ENCODE measurements around the gene RAB40C. TPM values are rescaled to one million over a fixed set of nuclear protein-coding genes. Genes with fewer than 3 reads are reported as not detected.
A peak's percentile ranks its signal among the peaks of the same experiment; 100 is the strongest.

RAB40C gene
- total RNA-seq, 3 donors from 2014 or later = 17.6 to 29.1 (median 20.6) TPM

GRCh38 chr16:647173-647902 lies 57.5 kb downstream of the RAB40C start:
- intact Hi-C loops (cut with DNase I; ENCODE audit: low total_unique reads) = no loop called here
- DNase-seq (ENCODE audit: low spot score in 2 of 2) = no peak
- peak overlapping the region; percentile 89 to 94 for H3K27ac ChIP-seq
- no peaks in the 10 kb centered on the region for H3K9me3 ChIP-seq
- H3K4me1 ChIP-seq = peaks cover 12 to 39% of the 10 kb centered on the region in 2 donors
- no peak for TF ChIP-seq POLR2AphosphoS5 (IDR thresholded peaks at IDR 0.05)
- TF ChIP-seq POLR2A (IDR thresholded peaks at IDR 0.05) = no peak
- no peak for TF ChIP-seq CTCF (IDR thresholded peaks at IDR 0.05)
- no peaks in the 10 kb centered on the region for H3K36me3 ChIP-seq
- peak overlapping the region in 1 of 3 donors; percentile 80 for H3K4me3 ChIP-seq
- no peaks in the 10 kb centered on the region for H3K27me3 ChIP-seq

- TF ChIP-seq POLR2A (IDR thresholded peaks at IDR 0.05) (no peak), CTCF (IDR thresholded peaks at IDR 0.05) (peak in 2 of 3 donors; percentile 17 to 32)
- Histone ChIP-seq H3K4me1 (peaks cover 12 to 33% of the 10 kb centered on the region in 2 donors), H3K27ac (peak overlapping the region; percentile 89 to 94), H3K36me3 (no peaks in the 10 kb centered on the region), H3K9me3 (no peaks in the 10 kb centered on the region), H3K27me3 (no peaks in the 10 kb centered on the region), H3K4me3 (peak overlapping the region; percentile 68 to 85 (median 80))
- DNase-seq (ENCODE audit: low spot score in 2 of 2) = no peak
- intact Hi-C loops (cut with DNase I; ENCODE audit: low total_unique reads) = no loop called here
These were observed 58.4 kb downstream of the RAB40C start for GRCh38 chr16:648071-648780.

GRCh38 chr16:648781-649589 lies 59.1 kb downstream of the RAB40C start, which contains the start of gene WDR90:
Gene WDR90 (plus strand): TSS chr16:649365. CDS start chr16:649417, 52 bp downstream.
- peak; percentile 85 to 91 for DNase-seq (ENCODE audit: low spot score in 2 of 2)
- no peaks in the 10 kb centered on the region for H3K9me3 ChIP-seq
- no peaks in the 10 kb centered on the region for H3K27me3 ChIP-seq
- H3K36me3 ChIP-seq = no peaks in the 10 kb centered on the region
- peak within 1 kb of the TSS; percentile 89 to 94 for H3K27ac ChIP-seq
- TF ChIP-seq POLR2A (IDR thresholded peaks at IDR 0.05) = peak; percentile 34
- TF ChIP-seq CTCF (IDR thresholded peaks at IDR 0.05) = no peak
- TF ChIP-seq POLR2AphosphoS5 (IDR thresholded peaks at IDR 0.05) = peak; percentile 83 to 88 (median 86)
- intact Hi-C loops (cut with DNase I; ENCODE audit: low total_unique reads) = no loop called here
- H3K4me1 ChIP-seq = peaks cover 12 to 32% of the 10 kb centered on the region in 2 donors
- H3K4me3 ChIP-seq = peak within 1 kb of the TSS; percentile 68 to 85 (median 80)

- Histone ChIP-seq H3K27me3 (no peaks in the 10 kb centered on the region), H3K9me3 (no peaks in the 10 kb centered on the region), H3K27ac (peak overlapping the region; percentile 89 to 94), H3K4me3 (peak overlapping the region; percentile 68 to 85 (median 80)), H3K4me1 (peaks cover 12 to 32% of the 10 kb centered on the region in 2 donors), H3K36me3 (no peaks in the 10 kb centered on the region)
- intact Hi-C loops (cut with DNase I; ENCODE audit: low total_unique reads) = no loop called here
- TF ChIP-seq POLR2AphosphoS5 (IDR thresholded peaks at IDR 0.05) (no peak), POLR2A (IDR thresholded peaks at IDR 0.05) (no peak), CTCF (IDR thresholded peaks at IDR 0.05) (no peak)
- no peak for DNase-seq (ENCODE audit: low spot score in 2 of 2)
These were observed 59.8 kb downstream of the RAB40C start for GRCh38 chr16:649631-650030.
